Right kidney (tissue), 1 donor: Measurements from ENCODE around the gene OR13J1.

Source experiments
- DNase-seq: peaks from one replicate; pipeline ENCODE4 v3.0.0-alpha.2; 2016

The OR13J1 gene

DNA sequence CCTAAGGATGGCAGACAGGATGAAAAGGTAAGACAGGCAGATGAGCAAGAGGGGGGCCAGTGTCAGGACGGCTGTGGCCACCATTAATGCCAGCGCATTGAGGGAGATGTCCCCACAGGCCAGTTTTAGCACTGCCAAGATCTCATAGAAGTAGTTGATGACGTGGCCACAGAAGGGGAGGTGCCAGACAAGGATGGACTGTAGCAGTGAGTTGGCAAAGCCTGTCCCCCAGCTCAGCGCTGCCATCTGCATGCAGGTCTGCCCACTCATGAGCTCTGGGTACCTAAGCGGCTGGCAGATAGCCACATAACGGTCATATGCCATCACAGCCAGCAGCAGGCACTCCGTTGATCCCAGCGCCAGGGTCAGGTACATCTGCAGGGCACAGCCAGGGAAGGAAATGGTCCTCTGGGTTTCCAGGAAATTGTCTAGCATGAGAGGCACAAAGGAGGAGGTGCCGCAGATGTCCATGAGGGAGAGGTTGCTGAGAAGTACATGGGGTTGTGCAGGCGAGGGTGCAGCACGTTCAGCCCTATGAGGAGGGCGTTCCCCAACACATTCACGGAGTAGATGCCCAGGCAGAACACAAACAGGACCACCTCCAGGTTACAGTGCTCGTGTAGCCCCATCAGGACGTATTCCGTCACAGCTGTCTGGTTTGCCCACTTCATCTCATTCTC lies 10.8 kb downstream of the OR13J1 start:
- no peak for DNase-seq

GRCh38 chr9:35858458-35858857 lies 11.7 kb downstream of the OR13J1 start:
- DNase-seq: no peak

- no peak for DNase-seq
These were observed 13.3 kb downstream of the OR13J1 start for GRCh38 chr9:35856882-35857281.

- DNase-seq: no peak
These were observed 14.0 kb downstream of the OR13J1 start for GRCh38 chr9:35856206-35856605.

- no peak for DNase-seq
These were observed 16.0 kb downstream of the OR13J1 start for GRCh38 chr9:35854091-35854762.

DNA sequence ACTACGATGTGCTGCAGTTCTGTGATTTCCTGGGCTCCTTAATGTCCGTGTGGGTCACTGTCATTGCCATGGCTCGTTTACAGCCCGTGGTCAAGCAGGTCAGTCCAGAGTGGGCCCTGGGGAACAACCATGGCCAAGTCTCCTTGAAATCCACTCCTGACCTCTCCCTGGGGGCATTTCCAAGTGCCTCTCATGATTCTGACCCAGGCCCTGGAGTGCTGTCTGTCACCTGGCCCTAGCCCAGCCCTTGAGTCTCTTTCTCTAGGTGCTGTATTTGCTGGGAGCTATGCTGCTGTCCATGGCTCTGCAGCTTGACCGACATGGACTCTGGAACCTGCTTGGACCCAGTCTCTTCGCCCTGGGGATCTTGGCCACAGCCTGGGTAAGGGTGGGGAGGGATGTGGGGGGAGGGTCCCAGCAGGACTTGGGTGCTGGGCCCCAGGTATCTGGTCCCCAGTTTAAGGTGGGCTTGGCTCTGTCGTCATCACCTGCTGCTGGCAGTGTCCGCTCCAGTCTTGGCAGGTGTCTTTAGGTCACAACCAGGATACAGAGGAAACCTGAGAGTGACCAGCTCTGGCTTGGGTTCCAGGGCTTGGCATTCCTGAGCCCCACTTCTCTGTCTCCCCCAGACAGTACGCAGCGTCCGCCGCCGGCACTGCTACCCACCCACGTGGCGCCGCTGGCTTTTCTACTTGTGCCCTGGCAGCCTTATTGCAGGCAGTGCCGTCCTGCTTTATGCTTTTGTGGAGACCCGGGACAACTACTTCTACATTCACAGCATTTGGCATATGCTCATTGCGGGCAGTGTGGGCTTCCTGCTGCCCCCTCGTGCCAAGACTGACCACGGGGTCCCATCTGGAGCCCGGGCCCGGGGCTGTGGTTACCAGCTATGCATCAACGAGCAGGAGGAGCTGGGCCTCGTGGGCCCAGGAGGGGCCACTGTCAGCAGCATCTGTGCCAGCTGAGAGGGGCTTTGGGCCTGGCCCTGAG lies 17.0 kb downstream of the OR13J1 start:
- no peak for DNase-seq

DNA sequence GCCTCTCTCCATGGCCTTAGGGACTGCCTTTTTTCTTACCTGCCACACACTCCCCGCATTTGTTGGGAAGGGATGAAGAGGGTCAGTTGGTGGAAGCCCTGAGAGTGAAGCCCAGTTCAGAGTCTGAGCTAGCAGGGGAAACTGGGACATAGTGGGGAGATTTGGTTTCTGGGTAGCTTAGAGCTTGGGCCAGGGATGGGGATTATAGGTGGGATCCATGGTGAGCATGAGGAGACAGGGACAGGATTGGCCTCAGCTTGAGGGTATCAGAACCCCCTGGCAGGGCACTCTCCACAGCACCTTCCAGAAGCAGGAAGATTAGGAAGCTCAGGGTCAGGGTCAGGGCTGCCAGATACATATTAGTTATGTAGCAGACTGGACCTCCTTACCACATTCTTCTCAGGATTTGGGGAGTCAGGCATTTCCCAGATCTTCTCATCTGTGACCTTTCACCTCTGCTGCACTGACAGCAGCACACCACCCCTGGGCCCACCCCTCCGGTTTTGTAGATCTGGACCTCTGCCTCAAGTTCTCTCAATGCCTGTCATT lies 17.9 kb downstream of the OR13J1 start:
- DNase-seq: no peak

- no peak for DNase-seq
These were observed 22.2 kb downstream of the OR13J1 start for GRCh38 chr9:35847792-35848572.

- no peak for DNase-seq
These were observed 24.1 kb downstream of the OR13J1 start for GRCh38 chr9:35845824-35846771.

GRCh38 chr9:35844628-35845270 lies 25.5 kb downstream of the OR13J1 start:
- DNase-seq: no peak

- DNase-seq: no peak
These were observed 27.4 kb downstream of the OR13J1 start for GRCh38 chr9:35842795-35843194.

DNA sequence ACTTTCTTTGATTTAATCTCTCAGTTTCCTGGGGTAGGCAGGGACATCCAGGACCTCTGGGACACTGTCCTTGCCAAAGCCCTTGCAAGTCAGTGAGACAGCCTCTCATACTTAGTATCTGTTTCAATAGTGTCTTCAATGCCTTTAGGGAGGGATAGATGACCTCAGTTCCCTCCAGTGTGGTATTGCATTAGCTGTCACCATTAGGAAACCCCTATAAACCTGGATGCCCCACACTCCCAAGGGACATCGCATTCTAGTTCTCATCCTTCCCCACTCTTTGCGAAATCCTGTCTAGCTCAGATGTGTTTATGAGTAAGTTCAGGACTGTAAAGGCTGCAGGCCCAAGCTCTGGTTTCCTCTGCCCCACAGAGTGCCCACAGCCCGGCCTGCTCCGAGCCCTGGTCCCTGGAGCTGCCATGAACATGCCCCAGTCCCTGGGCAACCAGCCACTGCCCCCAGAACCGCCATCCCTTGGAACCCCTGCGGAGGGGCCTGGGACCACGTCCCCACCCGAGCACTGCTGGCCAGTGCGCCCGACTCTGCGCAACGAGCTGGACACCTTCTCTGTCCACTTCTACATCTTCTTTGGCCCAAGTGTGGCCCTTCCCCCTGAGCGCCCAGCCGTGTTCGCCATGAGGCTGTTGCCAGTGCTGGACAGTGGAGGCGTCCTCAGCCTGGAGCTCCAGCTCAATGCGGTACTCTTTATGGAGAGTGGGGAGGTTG lies 28.0 kb downstream of the OR13J1 start:
- DNase-seq: no peak

- no peak for DNase-seq
These were observed 28.6 kb downstream of the OR13J1 start for GRCh38 chr9:35841645-35841900.

DNA sequence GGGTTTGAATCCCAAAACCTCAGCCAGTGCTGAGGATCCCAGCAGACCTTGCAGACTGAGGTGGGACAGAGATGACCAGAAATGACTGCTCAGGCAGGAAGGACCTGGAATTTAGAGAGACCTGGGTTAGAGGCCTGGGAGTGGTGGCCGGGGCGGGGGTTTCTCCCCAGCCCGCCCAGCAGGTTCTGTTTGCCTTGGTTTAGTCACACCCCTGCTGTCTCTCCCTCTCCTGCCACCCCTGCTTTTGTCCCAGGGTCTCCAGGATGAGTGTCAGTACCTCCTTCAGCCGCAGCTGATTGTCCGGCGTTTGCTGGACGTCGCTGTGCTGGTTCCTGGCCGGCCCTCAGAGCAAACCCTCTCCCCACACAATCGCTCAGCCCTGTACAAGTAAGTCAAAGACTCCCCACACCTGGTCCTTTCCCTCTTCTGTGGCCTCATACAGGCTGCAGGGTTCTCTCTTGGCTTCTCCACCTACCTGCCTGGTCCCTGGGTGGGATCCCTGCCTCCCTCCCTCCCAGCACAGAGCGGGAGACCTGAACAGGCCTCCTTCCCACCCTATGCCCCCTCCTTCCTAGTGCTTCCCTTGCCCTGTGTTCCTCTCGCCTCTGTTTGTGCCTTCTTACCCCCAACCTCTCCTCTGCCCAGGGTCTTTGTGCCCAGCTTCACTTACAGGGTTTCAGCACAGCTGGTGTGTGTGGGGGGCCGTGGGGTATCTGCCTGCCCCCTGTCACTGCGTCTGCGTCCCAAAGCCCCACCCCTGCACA lies 29.1 kb downstream of the OR13J1 start:
- DNase-seq: no peak

- DNase-seq: no peak
These were observed 30.3 kb downstream of the OR13J1 start for GRCh38 chr9:35839926-35840325.

GRCh38 chr9:35836595-35836994 lies 33.6 kb downstream of the OR13J1 start:
- no peak for DNase-seq

DNA sequence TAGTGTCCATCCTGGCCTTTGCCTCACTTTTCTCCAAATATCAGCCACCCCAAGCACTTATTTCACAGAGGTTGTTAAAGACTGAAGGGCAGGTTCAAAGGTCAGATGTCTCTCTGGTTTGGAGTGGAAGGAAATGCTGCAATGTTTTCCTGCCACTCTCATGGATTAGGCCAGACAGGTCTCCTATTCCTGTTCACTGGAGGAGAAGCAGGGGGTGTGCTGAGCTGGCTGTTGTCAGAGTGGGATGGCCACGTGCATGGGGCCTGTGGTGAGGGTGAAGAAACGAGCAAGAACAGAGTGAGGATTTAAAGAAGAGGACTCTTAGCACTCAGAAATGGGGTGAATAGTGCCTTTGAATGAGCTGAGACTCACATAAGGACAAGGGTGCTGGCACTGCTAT lies 34.4 kb downstream of the OR13J1 start:
- no peak for DNase-seq

GRCh38 chr9:35835216-35835632 lies 35.0 kb downstream of the OR13J1 start:
- no peak for DNase-seq
